HEK293 (cell line): ENCODE data around the gene TSPAN3.

Source experiments
- GLI4 ChIP-seq: fragments of 450-650 bp; formaldehyde crosslinking; IDR thresholded peaks from 2 replicates; pipeline ENCODE4 v1.5.1; 2016; ENCODE audit warnings: missing biosample characterization, missing genetic modification characterization
- ZNF121 ChIP-seq: fragments of 450-650 bp; formaldehyde crosslinking; IDR thresholded peaks from 2 replicates; pipeline ENCODE4 v1.5.1; 2016; ENCODE audit warnings: missing biosample characterization, missing genetic modification characterization
- ZNF133 ChIP-seq: fragments of 450-650 bp; formaldehyde crosslinking; IDR thresholded peaks from 2 replicates; pipeline ENCODE4 v1.5.1; 2016; ENCODE audit warnings: missing biosample characterization, missing genetic modification characterization
- ZNF223 ChIP-seq: fragments of 450-650 bp; formaldehyde crosslinking; IDR thresholded peaks from 2 replicates; pipeline ENCODE4 v1.5.1; 2016; ENCODE audit warnings: missing biosample characterization, missing genetic modification characterization
- ZNF302 ChIP-seq: fragments of 450-650 bp; formaldehyde crosslinking; IDR thresholded peaks from 2 replicates; pipeline ENCODE4 v1.5.1; 2016; ENCODE audit warnings: missing biosample characterization, missing genetic modification characterization, low read depth
- ZNF707 ChIP-seq: fragments of 450-650 bp; formaldehyde crosslinking; IDR thresholded peaks from 2 replicates; pipeline ENCODE4 v1.5.1; 2016; ENCODE audit warnings: missing biosample characterization, missing genetic modification characterization
- TF ChIP-seq, protein P1 (sequence below): fragments of 450-650 bp; formaldehyde crosslinking; IDR thresholded peaks from 2 replicates; pipeline ENCODE4 v1.5.1; 2016; ENCODE audit warnings: missing biosample characterization, missing genetic modification characterization
- TF ChIP-seq, protein P2 (sequence below): fragments of 450-650 bp; formaldehyde crosslinking; IDR thresholded peaks from 2 replicates; pipeline ENCODE4 v1.5.1; 2016; ENCODE audit warnings: missing biosample characterization, missing genetic modification characterization

DNA sequence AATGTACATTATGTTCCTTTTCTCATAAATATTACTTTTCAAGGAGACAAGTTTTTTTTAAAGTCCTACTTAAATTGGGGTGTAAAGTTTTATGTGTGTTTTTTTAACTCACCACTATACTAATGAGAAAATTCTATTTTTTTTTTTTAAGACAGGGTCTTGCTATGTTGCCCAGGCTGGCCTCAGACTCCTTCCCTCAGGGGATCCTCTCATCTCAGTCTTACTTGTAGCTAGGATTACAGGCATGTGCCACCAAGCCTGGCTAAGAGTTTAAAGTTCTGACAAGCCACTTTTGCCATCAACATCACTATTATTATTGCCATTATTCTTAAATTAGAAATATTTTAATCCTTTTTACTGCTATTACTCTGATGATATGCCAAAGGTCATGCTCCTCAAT lies 7.7 kb downstream of the TSPAN3 start:
- TF ChIP-seq GLI4 (no peak), ZNF223 (no peak), ZNF133 (tag by site-specific recombination) (no peak), ZNF121 (peak; percentile 96), ZNF707 (tag by site-specific recombination) (no peak), ZNF302 (tag by site-specific recombination) (no peak)
- TF ChIP-seq, protein P1, sequence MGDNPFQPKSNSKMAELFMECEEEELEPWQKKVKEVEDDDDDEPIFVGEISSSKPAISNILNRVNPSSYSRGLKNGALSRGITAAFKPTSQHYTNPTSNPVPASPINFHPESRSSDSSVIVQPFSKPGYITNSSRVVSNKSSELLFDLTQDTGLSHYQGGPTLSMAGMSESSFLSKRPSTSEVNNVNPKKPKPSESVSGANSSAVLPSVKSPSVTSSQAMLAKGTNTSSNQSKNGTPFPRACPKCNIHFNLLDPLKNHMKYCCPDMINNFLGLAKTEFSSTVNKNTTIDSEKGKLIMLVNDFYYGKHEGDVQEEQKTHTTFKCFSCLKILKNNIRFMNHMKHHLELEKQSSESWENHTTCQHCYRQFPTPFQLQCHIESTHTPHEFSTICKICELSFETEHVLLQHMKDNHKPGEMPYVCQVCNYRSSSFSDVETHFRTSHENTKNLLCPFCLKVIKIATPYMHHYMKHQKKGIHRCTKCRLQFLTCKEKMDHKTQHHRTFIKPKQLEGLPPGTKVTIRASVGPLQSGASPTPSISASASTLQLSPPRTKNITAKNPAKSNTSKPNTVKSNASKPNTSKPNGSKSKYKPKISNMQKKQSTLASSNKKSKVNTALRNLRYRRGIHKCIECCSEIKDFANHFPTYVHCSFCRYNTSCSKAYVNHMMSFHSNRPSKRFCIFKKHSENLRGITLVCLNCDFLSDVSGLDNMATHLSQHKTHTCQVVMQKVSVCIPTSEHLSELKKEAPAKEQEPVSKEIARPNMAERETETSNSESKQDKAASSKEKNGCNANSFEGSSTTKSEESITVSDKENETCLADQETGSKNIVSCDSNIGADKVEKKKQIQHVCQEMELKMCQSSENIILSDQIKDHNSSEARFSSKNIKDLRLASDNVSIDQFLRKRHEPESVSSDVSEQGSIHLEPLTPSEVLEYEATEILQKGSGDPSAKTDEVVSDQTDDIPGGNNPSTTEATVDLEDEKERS = no peak
- TF ChIP-seq, protein P2, sequence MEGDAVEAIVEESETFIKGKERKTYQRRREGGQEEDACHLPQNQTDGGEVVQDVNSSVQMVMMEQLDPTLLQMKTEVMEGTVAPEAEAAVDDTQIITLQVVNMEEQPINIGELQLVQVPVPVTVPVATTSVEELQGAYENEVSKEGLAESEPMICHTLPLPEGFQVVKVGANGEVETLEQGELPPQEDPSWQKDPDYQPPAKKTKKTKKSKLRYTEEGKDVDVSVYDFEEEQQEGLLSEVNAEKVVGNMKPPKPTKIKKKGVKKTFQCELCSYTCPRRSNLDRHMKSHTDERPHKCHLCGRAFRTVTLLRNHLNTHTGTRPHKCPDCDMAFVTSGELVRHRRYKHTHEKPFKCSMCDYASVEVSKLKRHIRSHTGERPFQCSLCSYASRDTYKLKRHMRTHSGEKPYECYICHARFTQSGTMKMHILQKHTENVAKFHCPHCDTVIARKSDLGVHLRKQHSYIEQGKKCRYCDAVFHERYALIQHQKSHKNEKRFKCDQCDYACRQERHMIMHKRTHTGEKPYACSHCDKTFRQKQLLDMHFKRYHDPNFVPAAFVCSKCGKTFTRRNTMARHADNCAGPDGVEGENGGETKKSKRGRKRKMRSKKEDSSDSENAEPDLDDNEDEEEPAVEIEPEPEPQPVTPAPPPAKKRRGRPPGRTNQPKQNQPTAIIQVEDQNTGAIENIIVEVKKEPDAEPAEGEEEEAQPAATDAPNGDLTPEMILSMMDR (tag by site-specific recombination) = no peak
